ENCODE measurements around the gene KCTD16. TPM values are rescaled to one million over a fixed set of nuclear protein-coding genes. Genes with fewer than 3 reads are reported as not detected.

The KCTD16 gene
- under 0.01 and 0.09 TPM in 2 replicates for total RNA-seq

DNA sequence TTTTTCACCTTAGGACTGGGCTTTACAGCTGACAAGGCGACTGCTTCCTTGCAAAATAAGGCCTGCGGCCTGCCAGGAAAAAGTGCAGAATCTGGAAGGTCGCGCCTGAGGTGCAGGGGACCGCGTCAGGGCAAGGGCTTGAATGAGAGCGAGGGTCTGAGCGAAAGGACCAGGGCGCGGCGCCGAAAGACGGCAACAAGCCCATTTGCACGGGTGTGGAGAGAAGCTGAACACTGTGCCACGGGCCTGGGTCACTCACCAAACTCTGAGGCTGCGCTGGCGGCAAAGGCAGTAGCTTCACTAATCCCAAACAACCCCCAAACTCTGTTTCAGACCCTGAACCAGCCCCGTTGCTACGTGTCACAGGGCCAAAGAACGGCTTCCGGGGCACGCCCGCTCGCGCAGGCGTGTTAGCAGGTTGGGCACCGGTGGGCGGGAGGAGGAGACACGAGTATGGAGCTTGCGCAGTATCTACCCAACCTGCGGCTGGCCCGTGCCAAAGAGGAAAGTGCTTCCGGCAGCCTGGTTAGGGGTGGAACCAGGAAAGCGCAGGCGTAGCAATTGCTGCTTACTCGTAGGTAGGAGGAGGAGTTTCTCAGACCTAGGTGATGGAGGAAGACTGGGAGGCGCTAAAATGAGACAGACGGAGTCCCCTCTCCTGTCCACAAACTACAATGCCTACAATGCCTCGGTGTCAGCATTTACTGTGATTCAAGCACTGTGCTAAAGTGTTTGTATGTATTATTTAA is at the start of gene KCTD16, which contains the start of gene YIPF5:
KCTD16 (plus strand) TSS at position 598 of the 749 bp plus-strand sequence.
YIPF5 (minus strand) TSS at position 384 of the 749 bp plus-strand sequence. CDS start 704 bp downstream, outside the sequence.

Other genes starting within 250 kb of the KCTD16 start
- gene YIPF5, start 214 bp upstream of the KCTD16 start, total RNA-seq: 59.2 and 60.0 TPM in 2 replicates

All from dermis lymphatic vessel endothelial cell (primary cell).